ENCODE data around the gene SYNGR2.

Gene SYNGR2

DNA sequence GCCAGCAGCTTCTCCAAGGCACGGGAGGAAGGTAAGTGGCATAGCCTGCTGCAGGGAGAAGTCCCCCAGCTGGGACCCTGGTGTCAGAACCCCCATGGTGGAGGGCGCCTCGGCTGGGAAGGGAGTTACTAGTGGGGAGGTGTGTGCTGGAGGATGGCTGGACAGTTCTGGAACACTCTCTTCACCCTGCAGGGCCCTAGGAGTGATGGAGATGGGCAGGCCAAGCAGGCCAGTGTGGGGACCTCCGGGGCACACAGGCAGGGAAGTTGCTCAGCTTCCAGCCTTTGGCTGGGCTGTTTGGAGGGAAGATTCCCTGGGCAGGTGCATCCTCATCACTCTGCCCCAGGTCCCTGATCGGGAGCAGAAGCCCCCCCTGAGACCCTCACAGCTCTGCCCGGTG lies 21.5 kb upstream of the SYNGR2 start:
- DNase-seq (ENCODE audit: low spot score in 2 of 2) (no peak), ATAC-seq (no peak)
- Mint-ChIP-seq H3K36me3 (peaks cover 33% of the 10 kb centered on the region), H3K9me3 (no peaks in the 10 kb centered on the region), H3K4me3 (no peak overlapping the region), H3K4me1 (peaks cover 22% of the 10 kb centered on the region), H3K27ac (peak overlapping the region; percentile 81)

DNA sequence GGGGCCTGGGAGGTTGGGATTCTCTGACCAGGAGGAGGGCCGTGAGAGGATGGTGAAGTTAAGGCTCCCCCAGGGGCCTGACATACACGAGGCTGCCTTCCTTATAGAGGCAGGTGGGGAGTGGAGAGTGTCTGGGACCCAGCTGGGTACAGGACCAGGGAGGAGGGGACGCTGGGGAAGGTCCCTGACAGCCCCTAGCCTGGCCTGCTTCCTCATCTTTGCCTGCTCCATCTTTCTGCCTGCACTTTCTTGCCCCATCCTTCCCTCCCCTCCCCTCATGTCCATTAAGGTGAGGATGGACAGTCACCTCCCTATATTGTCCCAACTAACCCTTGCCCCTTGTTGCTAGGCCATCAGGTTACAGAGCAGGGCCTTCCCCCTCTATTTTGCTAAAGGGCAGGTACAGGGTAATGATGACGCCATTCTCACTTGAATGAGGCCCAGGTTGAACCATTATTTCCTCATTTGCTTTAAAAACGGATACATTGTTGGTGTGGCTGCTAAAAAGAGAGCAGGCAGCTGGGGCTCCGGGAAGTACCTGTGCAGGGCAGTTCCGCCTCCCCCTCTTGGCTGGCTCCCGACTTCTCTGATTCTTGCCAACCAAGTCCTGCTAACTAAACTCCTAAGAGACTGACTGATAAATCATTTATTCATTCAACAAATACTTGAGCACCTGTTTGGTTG lies 20.9 kb upstream of the SYNGR2 start:
- no peak for ATAC-seq
- H3K27ac Mint-ChIP-seq: peak overlapping the region; percentile 81

GRCh38 chr17:78148286-78149016 lies 19.9 kb upstream of the SYNGR2 start:
- Mint-ChIP-seq H3K27ac (no peak overlapping the region), H3K4me1 (peaks cover 17% of the 10 kb centered on the region), H3K9me3 (no peaks in the 10 kb centered on the region), H3K36me3 (peaks cover 17% of the 10 kb centered on the region), H3K4me3 (no peak overlapping the region)
- ATAC-seq (no peak), DNase-seq (ENCODE audit: low spot score in 2 of 2) (no peak)

More for the DNA sequence above, 20.9 kb upstream of the SYNGR2 start:
- Mint-ChIP-seq H3K4me1 (peaks cover 22% of the 10 kb centered on the region), H3K4me3 (no peak overlapping the region), H3K36me3 (peaks cover 27% of the 10 kb centered on the region), H3K9me3 (no peaks in the 10 kb centered on the region)
- DNase-seq (ENCODE audit: low spot score in 2 of 2): no peak

DNA sequence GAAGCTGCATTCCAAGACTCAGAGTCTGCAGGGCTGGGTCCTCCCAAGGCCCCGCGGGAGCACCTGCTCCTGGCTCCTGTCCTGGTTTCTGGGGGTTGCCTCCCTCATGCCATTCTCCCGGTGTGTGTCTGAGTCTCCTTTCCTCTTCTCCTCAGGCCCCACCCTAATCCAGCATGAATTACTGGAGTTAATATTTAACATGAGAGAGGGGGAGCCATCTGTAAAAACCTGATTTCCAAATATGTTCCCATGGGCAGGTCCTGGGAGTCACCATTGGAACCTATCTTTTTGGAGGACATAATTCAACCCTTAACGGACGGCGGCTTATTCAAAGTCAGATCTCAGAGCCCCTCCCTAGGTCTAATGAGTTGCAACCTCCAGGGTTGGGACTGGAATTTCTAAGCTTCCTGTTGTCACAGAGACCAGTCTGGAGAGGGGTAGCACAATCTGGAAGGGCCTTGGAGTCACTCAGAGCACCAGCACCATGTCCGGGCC lies 16.8 kb upstream of the SYNGR2 start:
- no peak overlapping the region for H3K27ac Mint-ChIP-seq
- ATAC-seq (no peak), DNase-seq (ENCODE audit: low spot score in 2 of 2) (no peak)
- H3K36me3 Mint-ChIP-seq: no peaks in the 10 kb centered on the region
- no peak overlapping the region for H3K4me3 Mint-ChIP-seq
- H3K9me3 Mint-ChIP-seq: no peaks in the 10 kb centered on the region
- H3K4me1 Mint-ChIP-seq: peaks cover 6% of the 10 kb centered on the region

- Mint-ChIP-seq H3K9me3 (no peaks in the 10 kb centered on the region), H3K4me1 (peaks cover 8% of the 10 kb centered on the region), H3K4me3 (peak overlapping the region; percentile 34), H3K27ac (peak overlapping the region; percentile 69), H3K36me3 (peaks cover 5% of the 10 kb centered on the region)
- peak; percentile 93 for ATAC-seq
- no peak for DNase-seq (ENCODE audit: low spot score in 2 of 2)
Measured at GRCh38 chr17:78154903-78155811, 13.2 kb upstream of the SYNGR2 start.

DNA sequence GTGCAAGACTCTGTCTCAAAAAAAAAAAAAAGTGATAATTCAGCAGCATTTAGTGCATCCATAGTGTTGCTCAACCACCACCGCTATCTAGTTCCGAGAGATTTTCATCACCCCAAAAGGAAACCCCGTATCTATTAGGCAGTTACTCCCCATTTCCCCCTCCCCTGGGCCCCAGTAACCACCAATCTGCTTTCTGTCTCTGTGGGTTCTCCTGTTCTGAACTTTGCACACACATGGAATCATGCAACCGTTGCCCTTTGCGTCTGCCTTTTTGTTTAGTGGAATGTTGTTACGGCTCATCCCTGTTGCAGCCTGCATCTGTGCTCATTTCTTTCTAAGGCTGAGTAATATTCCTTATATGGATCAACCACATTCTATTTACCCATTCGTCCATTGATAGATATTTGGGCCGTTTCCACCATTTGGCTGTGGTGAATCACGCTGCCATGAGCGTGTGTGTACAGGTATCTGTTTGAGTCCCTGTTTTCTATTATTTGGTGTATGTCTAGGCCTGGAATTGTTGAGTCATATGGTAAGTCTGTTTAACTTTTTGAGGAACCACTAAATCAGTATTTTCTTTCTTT lies 8.7 kb upstream of the SYNGR2 start:
- Mint-ChIP-seq H3K9me3 (no peaks in the 10 kb centered on the region), H3K36me3 (peaks cover 6% of the 10 kb centered on the region), H3K4me3 (no peak overlapping the region), H3K27ac (peak overlapping the region; percentile 87), H3K4me1 (peaks cover 8% of the 10 kb centered on the region)
- no peak for DNase-seq (ENCODE audit: low spot score in 2 of 2)
- ATAC-seq: peak; percentile 75

DNA sequence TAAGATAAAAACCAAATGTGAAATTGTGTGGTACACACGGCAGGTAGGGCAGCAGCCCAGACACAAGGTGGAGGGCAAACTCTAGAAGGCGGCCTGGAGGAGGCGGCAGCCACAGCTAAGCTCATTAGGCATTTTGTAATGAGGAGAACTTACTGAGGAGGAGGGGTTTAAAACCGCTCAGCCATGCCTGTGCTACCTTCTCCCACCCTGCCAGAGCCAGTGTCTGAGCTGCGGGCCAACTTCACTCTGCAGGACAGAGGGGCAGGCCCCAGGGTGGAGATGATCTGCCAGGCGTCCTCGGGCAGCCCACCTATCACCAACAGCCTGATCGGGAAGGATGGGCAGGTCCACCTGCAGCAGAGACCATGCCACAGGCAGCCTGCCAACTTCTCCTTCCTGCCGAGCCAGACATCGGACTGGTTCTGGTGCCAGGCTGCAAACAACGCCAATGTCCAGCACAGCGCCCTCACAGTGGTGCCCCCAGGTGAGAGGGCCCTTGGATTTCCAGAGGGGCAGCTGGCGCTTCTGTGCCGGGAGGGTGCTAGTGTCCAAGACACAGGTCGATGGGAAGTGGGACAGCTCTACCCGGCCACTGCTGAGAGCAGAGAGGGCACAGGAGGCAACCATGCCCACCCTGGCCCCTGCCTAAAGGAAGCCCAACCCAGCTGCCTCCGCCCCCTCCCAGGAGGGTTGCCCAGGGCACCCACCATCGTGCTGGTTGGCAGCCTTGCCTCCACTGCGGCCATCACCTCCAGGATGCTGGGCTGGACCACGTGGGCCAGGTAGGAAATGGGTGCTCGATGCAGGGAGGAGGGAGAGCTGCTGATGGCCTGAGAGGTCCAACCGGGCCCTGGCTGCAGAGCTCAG lies 4.3 kb upstream of the SYNGR2 start:
- Mint-ChIP-seq H3K27ac (no peak overlapping the region), H3K4me3 (no peak overlapping the region), H3K9me3 (no peaks in the 10 kb centered on the region), H3K4me1 (peaks cover 13% of the 10 kb centered on the region), H3K36me3 (peaks cover 13% of the 10 kb centered on the region)
- ATAC-seq (no peak), DNase-seq (ENCODE audit: low spot score in 2 of 2) (no peak)

DNA sequence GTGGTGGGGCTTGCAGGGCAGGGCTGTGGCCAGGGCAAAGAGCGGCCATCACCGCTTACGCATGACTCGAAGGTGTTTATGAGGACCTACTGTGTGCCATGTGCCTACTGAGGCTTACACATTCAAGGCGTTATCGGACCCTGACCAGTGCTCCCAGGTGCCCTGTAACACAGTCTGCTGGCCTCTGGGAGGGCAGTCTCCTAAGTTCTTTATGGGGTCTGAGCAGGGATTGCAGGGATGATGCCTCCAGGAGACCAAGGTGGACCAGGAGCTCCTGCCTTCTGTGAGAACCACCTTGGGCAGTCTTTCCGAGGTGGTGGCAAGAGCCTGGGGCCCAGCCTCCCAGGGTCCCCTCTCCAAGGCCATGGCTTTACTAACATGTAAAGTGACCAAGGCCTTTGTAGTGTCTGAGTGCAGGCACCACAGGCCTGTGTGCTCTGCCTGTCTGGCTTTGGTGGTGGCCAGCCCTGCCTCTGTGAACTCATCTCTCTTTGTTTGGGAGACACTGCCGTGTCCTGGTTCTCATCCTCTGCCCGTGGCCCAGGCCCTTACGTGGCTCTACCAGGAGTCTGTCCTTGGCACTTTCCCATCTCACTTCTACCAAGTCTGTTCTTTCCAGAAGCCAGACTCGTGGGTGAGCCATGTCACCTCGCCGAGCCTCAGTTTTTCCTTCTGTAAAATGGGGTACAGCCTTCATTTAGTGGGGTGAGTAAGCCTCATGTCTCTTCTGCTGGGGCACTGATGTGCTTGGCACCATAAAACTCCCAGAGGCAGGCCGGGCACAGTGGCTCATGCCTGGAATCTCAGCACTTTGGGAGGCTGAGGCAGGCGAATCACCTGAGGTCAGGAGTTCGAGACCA lies 3.4 kb upstream of the SYNGR2 start:
- Mint-ChIP-seq H3K4me1 (peaks cover 14% of the 10 kb centered on the region), H3K36me3 (peaks cover 18% of the 10 kb centered on the region), H3K9me3 (no peaks in the 10 kb centered on the region), H3K27ac (no peak overlapping the region), H3K4me3 (no peak overlapping the region)
- DNase-seq (ENCODE audit: low spot score in 2 of 2) (no peak), ATAC-seq (no peak)

DNA sequence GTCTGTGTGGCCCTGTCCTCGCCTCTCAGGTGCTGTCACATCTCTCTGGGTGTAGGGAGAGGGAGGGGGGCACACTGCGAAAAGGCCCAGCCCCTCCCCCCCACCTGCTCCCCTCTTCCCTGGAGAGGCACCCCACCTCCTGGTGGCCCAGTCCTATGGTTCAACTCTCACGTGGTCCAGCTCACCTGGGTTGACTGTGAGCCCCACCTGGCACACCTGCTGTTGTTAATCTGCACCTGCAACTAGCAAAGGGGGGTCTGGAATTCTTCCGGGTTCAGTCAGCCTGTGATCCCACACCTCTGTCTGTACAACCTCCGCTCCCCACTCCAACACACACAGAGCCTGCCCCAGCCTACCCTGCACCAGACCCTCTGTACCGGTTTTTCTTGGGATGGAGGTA lies 2.0 kb upstream of the SYNGR2 start:
- ATAC-seq (no peak), DNase-seq (ENCODE audit: low spot score in 2 of 2) (no peak)
- Mint-ChIP-seq H3K4me3 (no peak overlapping the region), H3K27ac (no peak overlapping the region), H3K36me3 (peaks cover 30% of the 10 kb centered on the region), H3K4me1 (peaks cover 25% of the 10 kb centered on the region), H3K9me3 (no peaks in the 10 kb centered on the region)

DNA sequence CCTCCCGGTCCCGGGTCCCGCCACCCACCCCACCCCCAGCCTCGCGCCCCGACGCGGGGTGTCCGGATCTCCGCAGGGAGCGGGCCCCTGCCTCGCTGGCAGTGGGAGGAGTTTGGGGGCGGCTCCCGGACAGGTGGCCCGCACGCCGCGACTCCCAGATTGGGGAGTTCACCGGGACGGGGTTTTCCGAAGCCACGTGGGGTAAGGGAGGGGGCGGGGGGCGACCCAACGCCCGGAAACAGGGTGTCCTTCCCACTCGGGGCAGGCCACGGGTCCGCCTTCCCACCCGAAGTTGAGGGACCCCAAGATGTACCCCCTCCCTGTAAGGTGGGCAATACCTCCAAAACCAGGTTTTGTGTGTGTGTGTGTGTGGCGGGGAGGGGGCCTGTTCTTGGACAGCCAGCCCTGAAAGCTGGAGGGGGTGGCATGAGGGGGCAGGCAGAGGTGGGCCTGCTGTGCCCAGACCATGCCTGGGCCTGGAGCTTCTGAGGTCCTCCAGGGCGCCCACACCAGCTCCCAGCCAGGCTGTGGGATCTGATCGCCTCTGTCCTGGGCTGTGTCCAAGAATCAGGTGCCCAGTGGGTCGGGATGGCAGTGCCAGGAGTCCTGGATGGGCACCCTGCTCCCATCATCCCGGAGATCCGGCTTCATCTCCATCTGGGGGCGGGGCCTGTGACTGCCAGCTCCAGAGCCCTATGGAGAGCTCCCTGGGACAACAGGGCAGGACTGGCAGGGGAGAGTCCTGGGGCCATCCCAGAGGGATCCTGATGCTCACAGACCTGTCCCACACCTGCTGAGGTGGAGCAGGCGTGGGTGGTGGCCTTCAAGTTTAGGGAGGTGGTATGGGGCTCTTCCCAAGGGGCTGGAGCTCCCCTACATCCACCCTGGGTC lies 767 bp downstream of the SYNGR2 start:
- DNase-seq (ENCODE audit: low spot score in 2 of 2) (peak in 1 of 2 donors; percentile 70), ATAC-seq (peak; percentile 55)
- Mint-ChIP-seq H3K4me3 (peak overlapping the region; percentile 69), H3K9me3 (no peaks in the 10 kb centered on the region), H3K4me1 (peaks cover 53% of the 10 kb centered on the region), H3K27ac (peak overlapping the region; percentile 94), H3K36me3 (peaks cover 57% of the 10 kb centered on the region)

DNA sequence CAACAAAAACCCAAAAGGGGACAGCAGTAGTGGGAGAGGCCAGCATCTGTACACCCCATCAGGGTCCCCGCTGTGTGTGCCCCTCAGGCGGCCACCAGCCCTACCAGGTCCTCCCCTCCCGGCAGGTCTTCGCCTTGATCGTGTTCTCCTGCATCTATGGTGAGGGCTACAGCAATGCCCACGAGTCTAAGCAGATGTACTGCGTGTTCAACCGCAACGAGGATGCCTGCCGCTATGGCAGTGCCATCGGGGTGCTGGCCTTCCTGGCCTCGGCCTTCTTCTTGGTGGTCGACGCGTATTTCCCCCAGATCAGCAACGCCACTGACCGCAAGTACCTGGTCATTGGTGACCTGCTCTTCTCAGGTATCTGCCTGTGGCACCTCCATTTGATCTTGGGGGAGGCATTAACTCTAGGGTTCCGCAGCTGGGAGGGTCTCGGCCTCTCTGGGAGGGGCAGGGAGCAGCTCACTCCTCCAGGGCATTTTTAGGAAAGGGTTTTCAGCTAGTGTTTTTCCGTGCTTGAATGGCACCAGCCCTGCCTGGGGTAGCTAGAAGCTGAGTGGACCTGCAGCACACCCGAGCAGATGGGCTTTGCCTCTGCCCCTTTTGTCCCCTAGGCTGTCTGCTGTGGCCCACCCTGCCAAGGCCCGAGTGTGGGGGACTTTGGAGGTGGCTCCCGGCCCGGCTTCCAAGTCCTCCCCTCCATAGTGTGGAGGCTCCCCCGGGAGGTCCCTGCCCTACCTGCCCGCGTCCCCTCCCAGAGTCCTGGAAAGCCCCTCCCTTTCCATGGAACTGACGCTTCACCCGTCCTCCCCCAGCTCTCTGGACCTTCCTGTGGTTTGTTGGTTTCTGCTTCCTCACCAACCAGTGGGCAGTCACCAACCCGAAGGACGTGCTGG lies 2.6 kb downstream of the SYNGR2 start:
- DNase-seq (ENCODE audit: low spot score in 2 of 2) (no peak), ATAC-seq (no peak)
- Mint-ChIP-seq H3K4me3 (peak overlapping the region; percentile 69), H3K4me1 (peaks cover 57% of the 10 kb centered on the region), H3K36me3 (peaks cover 72% of the 10 kb centered on the region), H3K9me3 (no peaks in the 10 kb centered on the region), H3K27ac (peak overlapping the region; percentile 94)
